NOMO-1 (cell line): ENCODE data around the gene MAPK10.

Experiments
- DNase-seq, 2 experiments: peaks; one replicate each; lab custom pipeline; 2025; ENCODE audit not compliant: unreplicated experiment in 2 of 2; lab: John Stamatoyannopoulos, UW

Gene MAPK10

GRCh38 chr4:86280246-86280645, 79.6 kb downstream of the MAPK10 start:
- no peak for DNase-seq

- DNase-seq, result no peak
Observed at GRCh38 chr4:86279293-86279960, 80.4 kb downstream of the MAPK10 start.

- no peak for DNase-seq
Observed at GRCh38 chr4:86278126-86278525, 81.7 kb downstream of the MAPK10 start.

- DNase-seq, result no peak
Observed at GRCh38 chr4:86274642-86275041, 85.2 kb downstream of the MAPK10 start.

GRCh38 chr4:86272669-86273068, 87.2 kb downstream of the MAPK10 start:
- no peak for DNase-seq

- no peak for DNase-seq
Observed at GRCh38 chr4:86271057-86271456, 88.8 kb downstream of the MAPK10 start.

GRCh38 chr4:86269354-86269753, 90.5 kb downstream of the MAPK10 start:
- no peak for DNase-seq

- no peak for DNase-seq
Observed at GRCh38 chr4:86264241-86264640, 95.6 kb downstream of the MAPK10 start.

GRCh38 chr4:86261636-86262035, 98.2 kb downstream of the MAPK10 start:
- DNase-seq, result no peak

- DNase-seq, result no peak
Observed at GRCh38 chr4:86256086-86256485, 103.8 kb downstream of the MAPK10 start.

- DNase-seq, result no peak
Observed at GRCh38 chr4:86250619-86251018, 109.2 kb downstream of the MAPK10 start.

- DNase-seq, result no peak
Observed at GRCh38 chr4:86250006-86250405, 109.8 kb downstream of the MAPK10 start.

- DNase-seq, result no peak
Observed at GRCh38 chr4:86249074-86249473, 110.8 kb downstream of the MAPK10 start.

GRCh38 chr4:86247906-86248305, 111.9 kb downstream of the MAPK10 start:
- no peak for DNase-seq

GRCh38 chr4:86247320-86247719, 112.5 kb downstream of the MAPK10 start:
- DNase-seq, result no peak

- no peak for DNase-seq
Observed at GRCh38 chr4:86243750-86244149, 116.1 kb downstream of the MAPK10 start.

- DNase-seq, result no peak
Observed at GRCh38 chr4:86242677-86243076, 117.2 kb downstream of the MAPK10 start.

- DNase-seq, result no peak
Observed at GRCh38 chr4:86235549-86235948, 124.3 kb downstream of the MAPK10 start.

GRCh38 chr4:86233681-86234080, 126.2 kb downstream of the MAPK10 start:
- DNase-seq, result no peak

- DNase-seq, result no peak
Observed at GRCh38 chr4:86233090-86233489, 126.8 kb downstream of the MAPK10 start.

GRCh38 chr4:86223472-86223871, 136.4 kb downstream of the MAPK10 start:
- no peak for DNase-seq

- no peak for DNase-seq
Observed at GRCh38 chr4:86221002-86221401, 138.9 kb downstream of the MAPK10 start.

GRCh38 chr4:86220121-86220520, 139.7 kb downstream of the MAPK10 start:
- DNase-seq, result no peak
